H1 (cell line): ENCODE data around the gene CEP104. TPM values are rescaled to one million over a fixed set of nuclear protein-coding genes. Genes with fewer than 3 reads are reported as not detected.

Source experiments
- CTCF ChIA-PET: fragments of 300-600 bp; sonication (Branson Sonifier 250); formaldehyde crosslinking; loops from one replicate; lab custom pipeline; 2021; ENCODE audit not compliant: partially characterized antibody; lab: Charles Lee
- POLR2A ChIA-PET: fragments of 300-600 bp; sonication (Branson Sonifier 250); formaldehyde crosslinking; loops from one replicate; lab custom pipeline; 2021; ENCODE audit warnings: inconsistent platforms; ENCODE audit not compliant: partially characterized antibody; lab: Charles Lee
- DNase-seq, 2 experiments: peaks; one replicate each; pipeline versions ENCODE4 v3.0.0 to v3.0.0-alpha.2; 2010 to 2022; ENCODE audit warnings: low spot score in 2 of 2, low read depth in 1 of 2, mixed read lengths in 1 of 2
- FAIRE-seq: peaks from 2 replicates; lab custom pipeline; 2011; peaks lifted over from hg19 to GRCh38; lab: Jason Lieb, UNC
- H2AFZ ChIP-seq: 2 replicates; pipeline ENCODE4 v1.8.1; 2012; ENCODE audit warnings: low read length, inconsistent platforms
- H2AK5ac ChIP-seq: 2 replicates; pipeline ENCODE4 v1.6.1; 2013; ENCODE audit warnings: low read depth, low read length
- H2BK120ac ChIP-seq: replicated peaks from 2 replicates; pipeline ENCODE3; 2013; ENCODE audit warnings: low read depth, low read length, inconsistent platforms
- H2BK12ac ChIP-seq: 2 replicates; pipeline ENCODE4 v1.6.1; 2013; ENCODE audit warnings: low read depth, low read length
- H2BK15ac ChIP-seq: 2 replicates; pipeline ENCODE4 v1.6.1; 2013; ENCODE audit warnings: low read length
- H2BK20ac ChIP-seq: 2 replicates; pipeline ENCODE4 v1.6.1; 2013; ENCODE audit warnings: low read length
- H2BK5ac ChIP-seq: 2 replicates; pipeline ENCODE4 v1.6.1; 2013; ENCODE audit warnings: low read depth, low read length
- H3K14ac ChIP-seq: 2 replicates; pipeline ENCODE4 v1.6.1; 2013; ENCODE audit warnings: inconsistent platforms; ENCODE audit not compliant: insufficient read length
- H3K18ac ChIP-seq: 2 replicates; pipeline ENCODE4 v1.6.1; 2013; ENCODE audit warnings: low read length; ENCODE audit errors: extremely low read depth
- H3K23ac ChIP-seq: 2 replicates; pipeline ENCODE4 v1.6.1; 2013; ENCODE audit warnings: inconsistent platforms; ENCODE audit not compliant: insufficient read length
- H3K23me2 ChIP-seq: 2 replicates; pipeline ENCODE4 v1.6.1; 2013; ENCODE audit warnings: low read depth, low read length
- H3K27ac ChIP-seq: 2 replicates; pipeline ENCODE4 v1.6.1; 2011; ENCODE audit warnings: low read depth, low read length, inconsistent platforms
- H3K27me3 ChIP-seq, 4 experiments: replicated peaks in 1 of 4; 1 replicate in 1 of 4; 2 replicates in 3 of 4; pipeline versions ENCODE4 v1.6.1 to v1.8.1; 2011 to 2013; ENCODE audit warnings: low read length in 3 of 4, mild to moderate bottlenecking in 3 of 4, inconsistent platforms in 2 of 4, mixed read lengths in 2 of 4, moderate library complexity in 1 of 4; ENCODE audit not compliant: control insufficient read depth in 3 of 4, insufficient read depth in 3 of 4; ENCODE audit errors: extremely low read depth in 1 of 4
- H3K36me3 ChIP-seq, 4 experiments: 2 replicates each; pipeline versions ENCODE4 v1.6.1 to v1.8.1; 2011 to 2013; ENCODE audit warnings: mild to moderate bottlenecking in 4 of 4, low read length in 3 of 4, moderate library complexity in 2 of 4, control low read depth in 1 of 4, inconsistent platforms in 1 of 4; ENCODE audit not compliant: insufficient read depth in 4 of 4, control insufficient read depth in 2 of 4
- H3K4ac ChIP-seq: replicated peaks from 2 replicates; pipeline ENCODE3; 2013; ENCODE audit warnings: low read length, low read depth, mixed read lengths, inconsistent platforms; ENCODE audit not compliant: insufficient read length
- H3K4me1 ChIP-seq, 4 experiments: replicated peaks in 1 of 4; 1 replicate in 1 of 4; 2 replicates in 3 of 4; pipeline versions ENCODE4 v1.6.1 to v1.8.1; 2011 to 2013; ENCODE audit warnings: low read length in 3 of 4, inconsistent platforms in 2 of 4, mixed read lengths in 1 of 4; ENCODE audit not compliant: insufficient read depth in 4 of 4, control insufficient read depth in 3 of 4
- H3K4me2 ChIP-seq, 2 experiments: 2 replicates each; pipeline versions ENCODE4 v1.6.1 to v1.8.1; 2011 to 2013; ENCODE audit warnings: low read depth in 2 of 2, low read length in 2 of 2, control low read depth in 1 of 2, inconsistent platforms in 1 of 2, mild to moderate bottlenecking in 1 of 2; ENCODE audit not compliant: insufficient read depth in 1 of 2
- H3K4me3 ChIP-seq, 4 experiments: fragments of 200-600, 300-600 bp in 1 of 4; sonication (generic), shearing (Covaris generic), sonication (Bioruptor Twin) in 1 of 4; 2 replicates each; pipeline versions ENCODE4 v1.5.1 to v1.8.1; 2011 to 2016; ENCODE audit warnings: low read length in 4 of 4, low read depth in 3 of 4, control low read depth in 2 of 4, inconsistent platforms in 2 of 4, mild to moderate bottlenecking in 2 of 4, mixed read lengths in 1 of 4, moderate library complexity in 1 of 4; ENCODE audit not compliant: insufficient read depth in 2 of 4; ENCODE audit errors: extremely low read depth in 1 of 4
- H3K56ac ChIP-seq: replicated peaks from 2 replicates; pipeline ENCODE3; 2013; ENCODE audit warnings: low read depth, mild to moderate bottlenecking, mixed read lengths, low read length, inconsistent platforms; ENCODE audit not compliant: insufficient read length
- H3K79me1 ChIP-seq: 2 replicates; pipeline ENCODE4 v1.6.1; 2013; ENCODE audit warnings: low read depth, low read length, control low read depth
- H3K79me2 ChIP-seq, 2 experiments: 2 replicates each; pipeline versions ENCODE4 v1.6.1 to v1.8.1; 2012 to 2013; ENCODE audit warnings: low read length in 2 of 2, mild to moderate bottlenecking in 2 of 2, inconsistent platforms in 1 of 2; ENCODE audit not compliant: insufficient read depth in 2 of 2, control insufficient read depth in 1 of 2
- H3K9ac ChIP-seq, 4 experiments: replicated peaks in 1 of 4; 1 replicate in 1 of 4; 2 replicates in 3 of 4; pipeline versions ENCODE4 v1.6.1 to v1.8.1; 2011 to 2013; ENCODE audit warnings: low read depth in 3 of 4, low read length in 3 of 4, control low read depth in 2 of 4, mild to moderate bottlenecking in 2 of 4, moderate library complexity in 2 of 4, inconsistent platforms in 1 of 4; ENCODE audit errors: extremely low read depth in 1 of 4
- H3K9me3 ChIP-seq, 2 experiments: 2 replicates each; pipeline versions ENCODE4 v1.6.1 to v1.8.1; 2012 to 2013; ENCODE audit warnings: mild to moderate bottlenecking in 2 of 2, moderate library complexity in 2 of 2, control low read depth in 1 of 2, inconsistent platforms in 1 of 2, low read depth in 1 of 2, low read length in 1 of 2, mixed read lengths in 1 of 2; ENCODE audit not compliant: insufficient read depth in 2 of 2
- H4K20me1 ChIP-seq, 2 experiments: replicated peaks in 1 of 2; 2 replicates each; pipeline versions ENCODE3 to v1.8.1; 2011 to 2013; ENCODE audit warnings: inconsistent platforms in 2 of 2, low read length in 2 of 2, mild to moderate bottlenecking in 1 of 2; ENCODE audit not compliant: insufficient read depth in 2 of 2, control insufficient read depth in 1 of 2
- H4K5ac ChIP-seq: 2 replicates; pipeline ENCODE4 v1.6.1; 2013; ENCODE audit warnings: low read length, low read depth, mixed read lengths, inconsistent platforms; ENCODE audit not compliant: insufficient read length
- H4K8ac ChIP-seq: 2 replicates; pipeline ENCODE4 v1.8.0; 2013; ENCODE audit warnings: mild to moderate bottlenecking, moderate library complexity, low read length, inconsistent platforms; ENCODE audit not compliant: insufficient read depth; ENCODE audit errors: extremely low read depth
- H4K91ac ChIP-seq: replicated peaks from 2 replicates; pipeline ENCODE3; 2013; ENCODE audit warnings: low read length, mixed read lengths, inconsistent platforms; ENCODE audit not compliant: insufficient read length
- CBX5 ChIP-seq: fragments of 300-800, 300-1000 bp; sonication (generic); IDR thresholded peaks from 2 replicates; pipeline ENCODE4 v1.7.1; 2016; ENCODE audit warnings: antibody characterized with exemption, low read length, low read depth
- GABPA ChIP-seq: IDR thresholded peaks from 2 replicates; pipeline ENCODE4 v1.6.1; 2011; ENCODE audit warnings: mild to moderate bottlenecking, low read length, moderate library complexity, borderline replicate concordance; ENCODE audit not compliant: insufficient read depth
- JUND ChIP-seq: IDR thresholded peaks from 2 replicates; pipeline ENCODE4 v1.6.1; 2011; ENCODE audit warnings: mild to moderate bottlenecking, improper control_type of control experiment, low read length
- WGBS, 2 experiments: shearing (Covaris generic) in 1 of 2; methylation state at CpG; one replicate each; pipeline versions ENCODE4 v1.1.6 to v1.1.7; 2013 to 2015; ENCODE audit warnings: low lambda C conversion rate in 2 of 2, mixed read lengths in 2 of 2, inconsistent platforms in 1 of 2, low coverage in 1 of 2, missing lambda C conversion rate in 1 of 2; ENCODE audit not compliant: insufficient replicate concordance in 2 of 2, insufficient coverage in 1 of 2, insufficient read length in 1 of 2; ENCODE audit errors: extremely low coverage in 1 of 2, missing lambda C conversion rate in 1 of 2; 5-methylcytosine and 5-hydroxymethylcytosine counted together
- polyA plus RNA-seq, 7 experiments: library from polyadenylated mRNA; depleted of rRNA in 3 of 7; stranded (reverse) in 5 of 7; unstranded in 2 of 7; fragments of >200 nt in 5 of 7; fragments of 200-250 nt in 2 of 7; gene quantifications; 1 replicate in 5 of 7; 2 replicates in 1 of 7; 4 replicates in 1 of 7; pipeline versions ENCODE4 v1.2.1 to v1.2.3, GENCODE V29; 2011 to 2013; ENCODE audit warnings: missing spikeins in 2 of 7, mixed read lengths in 2 of 7
- total RNA-seq: library from RNA; stranded (reverse); fragmentation: NEBNext Ultra II Directional; extraction: Animal tissue kit (Norgen Biotek cat#: 25700); gene quantifications from 2 replicates; pipeline ENCODE4 v1.2.1, GENCODE V29; 2021
- TF ChIP-seq, protein P1 (sequence below): IDR thresholded peaks from 2 replicates; pipeline ENCODE4 v1.6.1; 2011; ENCODE audit warnings: low read length, improper control_type of control experiment

Gene CEP104
- total and polyA plus RNA-seq, 2 of the 8 experiments (the other 6 are each of a cell fraction or from before 2014, with no cell fraction given): 8.0 to 43.9 TPM

DNA sequence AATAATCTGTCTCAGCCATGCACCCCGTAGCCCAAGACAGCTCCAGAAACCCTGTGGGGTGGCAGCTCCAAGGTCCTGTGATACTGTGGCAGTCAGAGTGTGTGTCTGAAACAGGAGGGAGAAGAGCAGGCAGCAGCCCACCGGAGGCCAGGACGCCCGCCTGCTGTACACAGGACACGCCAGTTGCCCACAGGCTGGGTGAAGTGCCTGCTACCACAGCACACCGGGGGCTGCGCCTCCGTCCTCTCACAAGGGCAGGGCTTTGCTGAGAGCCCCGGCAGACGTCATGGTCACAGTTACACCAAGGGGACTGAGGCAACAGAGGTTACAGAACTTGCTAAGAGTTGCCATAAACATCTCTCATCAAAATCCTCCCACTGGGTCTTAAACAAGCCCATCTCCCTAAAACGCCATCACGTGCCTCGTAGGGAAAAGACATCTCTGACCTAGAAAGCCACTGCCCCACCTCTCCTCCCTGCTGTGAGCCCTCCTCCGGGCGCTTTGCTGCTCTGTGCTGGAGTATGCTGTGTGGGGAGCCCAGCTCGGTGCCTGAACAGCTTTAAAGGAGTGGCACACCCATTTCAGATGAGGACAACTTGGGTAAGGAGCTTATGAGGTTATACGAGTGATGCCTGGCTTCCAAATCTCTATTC is 37.7 kb upstream of the CEP104 start:
- POLR2A ChIA-PET: no interaction called here
- Histone ChIP-seq H2BK15ac (no peak overlapping the region), H2BK12ac (no peak overlapping the region), H2AFZ (no peak overlapping the region), H3K23ac (no peak overlapping the region), H3K14ac (no peak overlapping the region), H3K9ac (no peak overlapping the region), H4K20me1 (peaks cover 10 to 20% of the 10 kb centered on the region in 2 experiments), H3K9me3 (no peaks in the 10 kb centered on the region), H3K56ac (no peak overlapping the region), H3K4me3 (no peak overlapping the region), H3K79me2 (peaks cover 8 to 62% of the 10 kb centered on the region in 2 experiments), H4K5ac (no peak overlapping the region), H3K4me1 (0 out of 7 replicates have a peak, but pooled peaks cover 0 to 1% (median 0%) of the 10 kb centered on the region in 4 experiments), H2BK5ac (no peak overlapping the region), H3K4ac (no peak overlapping the region), H4K91ac (no peak overlapping the region), H3K36me3 (peaks cover 12 to 23% (median 16%) of the 10 kb centered on the region in 4 experiments; a peak in 6 of 8 replicates), H3K27ac (no peak overlapping the region), H3K18ac (no peak overlapping the region), H2BK20ac (no peak overlapping the region), H3K79me1 (peaks cover 17% of the 10 kb centered on the region), H3K23me2 (peaks cover 2% of the 10 kb centered on the region), H2BK120ac (no peak overlapping the region), H4K8ac (no peak overlapping the region), H3K4me2 (no peak overlapping the region), H2AK5ac (no peak overlapping the region), H3K27me3 (no peaks in the 10 kb centered on the region)
- 93% methylated on average over 16 of the region's 17 CpGs; no CpG with 5 or more reads in 1 of the 2 experiments for WGBS, 2 experiments
- DNase-seq (no peak), FAIRE-seq (no peak)
- CTCF ChIA-PET: interaction anchor here (2.2 kb wide), 1 partner anchor 8 kb away, joined by 5 read pairs; no protein-coding TSS in a partner anchor
- TF ChIP-seq JUND (no peak), GABPA (no peak), CBX5 (no peak)
- TF ChIP-seq, protein P1, sequence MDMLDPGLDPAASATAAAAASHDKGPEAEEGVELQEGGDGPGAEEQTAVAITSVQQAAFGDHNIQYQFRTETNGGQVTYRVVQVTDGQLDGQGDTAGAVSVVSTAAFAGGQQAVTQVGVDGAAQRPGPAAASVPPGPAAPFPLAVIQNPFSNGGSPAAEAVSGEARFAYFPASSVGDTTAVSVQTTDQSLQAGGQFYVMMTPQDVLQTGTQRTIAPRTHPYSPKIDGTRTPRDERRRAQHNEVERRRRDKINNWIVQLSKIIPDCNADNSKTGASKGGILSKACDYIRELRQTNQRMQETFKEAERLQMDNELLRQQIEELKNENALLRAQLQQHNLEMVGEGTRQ: no peak
